ENCODE results near the gene C9orf43. TPM values are rescaled to one million over a fixed set of nuclear protein-coding genes. Genes with fewer than 3 reads are reported as not detected.
"Not testable (repeated sequence)": the region's sequence is repeated elsewhere in the genome, so short reads cannot be mapped to it uniquely, and the experiment has no call there.

C9orf43 gene
- total RNA-seq, 1 donor from 2014 or later = 0.16 TPM

DNA sequence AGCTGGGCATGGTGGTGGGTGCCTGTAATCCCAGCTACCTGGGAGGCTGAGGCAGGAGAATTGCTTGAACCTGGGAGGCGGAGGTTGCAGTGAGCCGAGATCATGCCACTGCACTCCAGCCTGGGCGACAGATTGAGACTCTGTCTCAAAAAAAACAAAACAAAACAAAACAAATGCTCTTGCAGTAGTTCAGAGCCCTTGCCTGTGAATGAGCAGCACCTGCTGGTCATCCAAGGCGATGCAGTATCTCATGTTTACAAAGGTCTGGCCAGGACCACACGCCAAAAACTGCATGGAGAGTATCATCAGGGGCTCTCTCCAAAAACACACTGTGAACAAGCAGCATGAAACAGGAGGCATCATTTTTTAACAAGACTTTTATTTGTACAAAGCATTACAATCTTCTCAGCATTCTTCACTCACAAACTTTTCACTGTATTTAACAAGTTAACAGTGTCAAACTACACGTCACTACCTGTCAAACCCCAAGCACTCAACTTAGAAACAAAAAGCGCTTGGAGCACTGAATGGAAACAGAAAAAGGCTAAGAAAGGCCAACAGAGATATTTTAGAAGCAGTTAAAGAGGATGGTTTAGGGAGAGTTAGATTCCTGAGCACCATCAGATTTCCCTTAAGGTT, 3.6 kb upstream of the C9orf43 start:
- intact Hi-C loops (cut with DNase I); DNase-seq (ENCODE audit: low spot score): not testable (repeated sequence)

DNA sequence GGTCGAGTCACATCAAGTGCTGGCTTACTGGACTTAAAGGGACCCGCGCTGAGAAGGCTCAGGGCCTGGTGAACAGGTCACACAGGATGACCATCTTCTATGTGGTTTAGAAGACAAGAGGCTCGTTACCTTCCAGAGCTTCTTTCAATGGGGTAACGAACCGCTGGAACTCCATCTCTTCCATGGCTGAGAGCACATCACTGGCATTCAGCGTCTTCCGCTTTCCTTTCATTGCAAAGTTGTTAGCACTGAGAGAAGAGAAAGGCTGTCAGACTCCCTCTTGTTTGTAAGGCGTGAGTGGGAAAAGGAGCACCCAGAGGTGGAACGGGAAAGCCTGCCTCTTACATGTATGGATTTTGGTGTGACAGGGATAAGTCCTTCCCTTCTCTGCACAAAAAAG, 1.1 kb upstream of the C9orf43 start:
- DNase-seq (ENCODE audit: low spot score) = no peak
- intact Hi-C loops (cut with DNase I) = no loop called here

DNA sequence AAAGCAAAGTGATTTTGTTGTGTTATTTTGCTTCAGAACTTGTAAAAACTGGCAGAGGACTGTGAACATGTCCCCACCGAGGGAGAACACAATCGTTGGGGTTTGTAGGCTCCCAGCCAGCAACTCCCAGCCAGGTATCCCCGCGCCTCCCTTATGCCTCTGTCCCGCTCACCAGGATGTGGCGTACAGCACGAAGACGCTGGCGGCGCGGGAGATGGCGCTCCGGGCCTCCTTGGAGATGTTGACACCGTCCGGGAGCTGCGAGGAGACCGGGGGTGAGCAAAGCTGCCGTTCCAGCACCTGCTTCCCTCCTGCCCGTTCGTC, 702 bp upstream of the C9orf43 start:
- intact Hi-C loops (cut with DNase I) = loop anchor here (1.0 to 2.0 kb wide), 2 partner anchors 135 to 189 kb away; partner anchors contain the start of genes CDC26, FKBP15, PRPF4 and SLC31A1
- no peak for DNase-seq (ENCODE audit: low spot score)

DNA sequence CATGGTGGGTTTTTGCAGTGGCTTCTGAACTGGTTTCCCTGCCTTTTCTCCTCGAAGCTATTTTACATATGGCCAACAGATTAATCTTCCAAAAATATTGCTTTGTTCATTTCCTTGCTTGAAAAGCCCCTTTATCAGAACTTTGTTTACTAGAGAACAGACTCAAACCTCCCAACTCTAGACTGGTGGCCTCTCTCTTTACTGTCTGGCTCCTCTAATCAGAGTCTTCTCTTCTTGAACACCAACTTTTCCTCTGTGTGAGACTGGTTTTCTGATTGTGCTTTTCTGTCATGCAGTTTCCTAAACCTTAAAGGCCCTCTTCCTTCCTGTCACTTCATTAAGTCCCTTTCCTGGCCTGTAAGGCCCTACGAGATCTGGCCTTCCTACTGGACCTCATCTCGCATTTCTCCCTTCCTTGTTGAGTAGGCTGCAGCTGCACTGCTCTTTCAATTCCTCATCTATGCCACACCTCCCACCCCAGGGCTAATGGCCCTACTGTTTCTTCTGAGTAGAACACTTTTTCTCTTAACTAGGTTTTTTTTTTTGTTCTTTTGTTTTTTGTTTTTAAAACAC, 5.7 kb downstream of the C9orf43 start:
- intact Hi-C loops (cut with DNase I) = no loop called here

DNA sequence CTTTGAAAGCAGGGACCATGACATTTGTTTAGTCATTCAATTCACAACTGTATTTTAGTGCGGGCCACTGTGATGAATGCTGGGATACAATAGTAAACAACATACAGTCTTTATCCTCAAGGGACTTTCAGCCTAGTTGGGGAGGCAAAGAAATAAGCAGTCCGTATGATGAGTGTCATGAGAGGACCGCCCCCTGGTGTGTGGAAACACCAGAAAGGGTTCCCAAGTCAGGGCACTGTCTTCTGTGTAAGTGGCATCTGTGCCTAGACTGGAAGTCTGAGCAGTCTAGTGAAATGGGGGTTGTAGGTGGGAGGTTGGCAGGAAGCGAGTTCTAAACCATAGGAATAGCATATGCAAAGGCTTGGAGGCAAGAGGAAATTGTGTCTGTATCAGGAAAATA, 6.8 kb downstream of the C9orf43 start:
- DNase-seq (ENCODE audit: low spot score) = no peak
- intact Hi-C loops (cut with DNase I) = no loop called here

More for the DNA sequence above, 5.7 kb downstream of the C9orf43 start:
- no peak for DNase-seq (ENCODE audit: low spot score)

DNA sequence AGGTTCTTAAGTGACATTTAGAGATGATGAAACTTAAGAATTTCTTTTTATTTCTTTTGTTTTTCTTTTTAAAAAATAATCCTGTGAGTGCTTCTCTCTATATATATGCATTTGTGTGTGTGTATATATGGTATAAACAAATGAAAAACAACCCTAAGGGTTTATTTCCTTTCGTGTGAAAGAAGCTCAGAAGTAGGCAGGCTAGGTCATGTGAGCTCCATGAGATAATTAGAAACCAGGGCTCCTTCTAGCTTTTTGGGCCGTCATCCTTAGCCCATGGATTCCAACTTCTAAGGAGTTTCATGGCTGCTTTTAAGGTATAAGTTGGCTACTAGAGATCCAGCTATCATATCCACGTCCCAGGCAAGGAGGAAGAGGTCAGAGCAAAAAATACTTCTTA, 11.2 kb downstream of the C9orf43 start:
- intact Hi-C loops (cut with DNase I) = no loop called here
- no peak for DNase-seq (ENCODE audit: low spot score)

DNA sequence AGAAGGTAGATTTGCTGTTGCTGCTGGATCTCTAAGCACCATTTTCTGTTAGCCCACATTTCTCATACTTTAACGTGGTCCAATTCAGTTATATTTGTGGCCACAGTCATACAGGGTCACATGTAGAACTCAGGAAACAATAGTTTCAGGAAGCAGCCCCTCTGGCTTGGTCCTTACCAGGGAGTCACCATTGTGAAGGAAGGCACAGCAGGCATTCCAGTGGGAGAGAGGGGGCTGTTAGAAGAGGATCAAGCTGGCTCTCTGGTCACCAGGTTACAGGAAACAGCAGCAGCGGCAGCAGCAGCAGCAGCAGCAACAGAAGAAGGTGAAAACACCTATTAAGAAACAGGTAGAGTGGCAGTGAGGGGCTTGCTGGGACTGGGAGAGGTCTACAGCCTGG, 14.5 kb downstream of the C9orf43 start:
- intact Hi-C loops (cut with DNase I) = no loop called here
- DNase-seq (ENCODE audit: low spot score) = no peak

DNA sequence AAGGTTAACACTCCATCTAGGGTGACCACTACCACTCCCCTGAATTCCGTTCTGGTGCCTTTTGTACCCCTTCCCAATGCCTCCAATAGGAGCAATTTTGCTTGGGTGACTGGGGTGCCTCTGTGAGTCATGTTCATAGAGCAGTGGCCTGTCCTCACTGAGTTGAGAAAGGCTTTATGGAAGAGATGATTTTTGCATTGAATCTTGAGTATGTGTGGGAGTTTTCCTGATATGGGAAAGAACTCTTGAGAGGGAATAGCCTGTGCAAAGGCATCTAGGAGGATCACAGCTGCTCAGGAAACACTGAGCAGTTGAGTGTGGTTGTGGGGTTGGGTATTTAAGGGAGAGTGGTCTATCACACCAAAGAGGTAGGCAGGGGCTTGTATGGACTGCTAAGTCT, 16.2 kb downstream of the C9orf43 start:
- intact Hi-C loops (cut with DNase I) = no loop called here
- no peak for DNase-seq (ENCODE audit: low spot score)

DNA sequence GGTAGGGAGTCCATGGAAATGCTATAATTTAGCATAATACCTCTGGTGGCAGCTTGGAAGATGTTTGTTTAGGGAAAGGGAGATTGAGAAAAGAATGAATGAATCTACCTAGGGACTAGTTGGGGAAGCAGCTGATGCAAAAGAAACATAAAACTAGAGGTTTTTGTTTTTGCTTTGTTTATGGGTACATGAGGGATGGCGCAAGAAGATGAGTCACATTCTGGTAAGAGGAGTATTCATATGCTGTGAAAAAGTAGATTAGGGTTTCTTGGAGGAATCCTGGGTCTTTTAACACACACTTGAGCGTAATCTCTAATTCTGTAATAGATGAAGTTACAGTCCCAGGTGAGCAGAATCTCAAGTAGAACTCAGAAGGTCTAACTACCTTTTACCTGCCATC, 17.1 kb downstream of the C9orf43 start:
- DNase-seq (ENCODE audit: low spot score) = no peak

DNA sequence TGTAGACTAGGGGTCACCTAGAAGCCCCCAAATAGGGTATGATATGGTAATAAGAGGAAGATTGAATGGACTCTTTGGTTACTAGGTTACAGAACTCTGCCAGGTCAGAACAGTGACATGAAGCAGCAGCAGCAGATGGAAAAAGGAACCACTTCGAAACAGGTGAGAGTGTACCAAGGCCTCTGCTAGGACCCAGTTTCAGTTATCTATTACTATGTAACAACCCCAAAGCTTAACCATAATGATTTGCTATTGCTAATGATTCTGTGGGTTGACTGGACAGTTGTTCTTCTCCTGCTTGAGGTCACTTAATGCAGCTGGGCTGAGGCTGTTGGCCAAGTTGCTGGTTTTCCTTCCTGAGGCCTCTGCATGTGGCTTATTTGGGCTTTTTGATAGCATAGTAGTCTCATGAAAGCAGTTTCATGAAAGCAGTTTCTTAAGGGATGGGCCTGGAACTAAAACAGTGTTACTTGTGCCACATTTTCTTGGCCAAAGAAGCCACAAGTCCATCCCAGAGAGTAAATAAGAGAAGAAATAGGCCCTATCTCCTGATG, 17.6 kb downstream of the C9orf43 start:
- no peak for DNase-seq (ENCODE audit: low spot score)
- intact Hi-C loops (cut with DNase I) = no loop called here

More for the DNA sequence above, 17.1 kb downstream of the C9orf43 start:
- intact Hi-C loops (cut with DNase I) = no loop called here

DNA sequence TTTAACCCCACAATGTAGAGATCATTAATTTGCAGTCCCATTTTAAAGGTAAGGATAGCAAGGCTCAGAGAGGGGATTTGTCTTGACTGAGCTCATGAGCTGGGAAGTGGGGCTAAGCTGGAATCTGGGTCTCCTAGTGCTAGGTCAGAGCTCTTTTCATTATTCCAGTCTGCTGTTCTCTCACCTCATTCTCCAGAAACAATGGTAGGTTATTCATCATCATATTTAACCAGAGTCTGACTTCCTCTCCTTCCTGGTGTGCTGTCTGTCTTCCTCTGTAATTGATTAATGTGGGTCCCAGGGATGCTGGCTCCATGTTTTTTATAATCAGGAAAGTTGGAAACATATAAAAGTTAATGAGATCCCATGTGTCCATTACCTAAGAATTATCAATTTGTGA, 20.6 kb downstream of the C9orf43 start:
- intact Hi-C loops (cut with DNase I) = no loop called here
- DNase-seq (ENCODE audit: low spot score) = no peak

DNA sequence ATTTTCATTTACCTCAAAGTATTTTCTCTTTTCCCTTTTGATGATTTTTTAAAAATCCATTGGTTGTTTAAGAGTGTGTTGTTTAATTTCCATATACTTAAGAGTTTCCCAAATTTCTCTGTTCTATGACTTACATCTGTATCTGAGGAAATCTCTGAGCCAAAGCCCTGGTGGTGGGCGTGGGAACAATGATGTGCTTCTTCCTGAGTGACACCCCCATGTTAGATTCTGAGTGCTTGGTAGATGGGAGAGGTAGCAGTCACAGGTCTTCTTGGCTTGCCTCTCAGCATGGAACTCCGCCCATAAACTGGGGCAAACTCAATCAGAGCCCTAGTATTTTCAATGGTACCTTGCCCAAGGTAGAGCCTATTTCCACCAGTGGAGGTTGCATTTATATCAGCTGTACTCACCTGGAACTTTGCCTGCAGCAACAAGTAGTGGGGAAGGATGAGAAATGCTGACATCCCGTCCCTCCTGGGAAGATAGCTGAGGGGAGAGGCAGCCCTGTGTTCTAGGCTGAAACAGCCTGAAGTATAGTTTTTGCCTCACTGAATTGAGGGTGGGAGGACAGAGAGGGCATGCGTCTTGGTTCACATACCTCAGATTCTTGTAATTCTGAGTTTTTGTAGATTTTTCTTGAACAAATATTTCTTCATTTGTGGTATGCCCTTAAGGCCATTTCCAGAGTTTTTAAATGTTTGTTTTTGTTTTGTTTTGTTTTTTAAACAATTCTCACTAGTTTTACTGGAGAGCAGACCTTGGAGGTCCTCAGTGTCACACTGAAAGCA, 26.4 kb downstream of the C9orf43 start:
- intact Hi-C loops (cut with DNase I) = no loop called here
- DNase-seq (ENCODE audit: low spot score) = no peak

DNA sequence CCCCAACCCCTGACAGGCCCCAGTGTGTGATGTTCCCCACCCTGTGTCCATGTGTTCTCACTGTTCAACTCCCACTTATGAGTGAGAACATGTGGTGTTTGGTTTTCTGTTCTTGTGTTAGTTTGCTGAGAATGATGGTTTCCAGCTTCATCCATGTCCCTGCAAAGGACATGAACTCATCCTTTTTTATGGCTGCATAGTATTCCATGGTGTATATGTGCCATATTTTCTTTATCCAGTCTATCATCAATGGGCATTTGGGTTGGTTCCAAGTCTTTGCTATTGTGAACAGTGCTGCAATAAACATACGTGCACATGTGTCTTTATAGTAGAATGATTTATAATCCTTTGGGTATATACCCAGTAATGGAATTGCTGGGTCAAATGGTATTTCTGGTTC, 27.2 kb downstream of the C9orf43 start:
- intact Hi-C loops (cut with DNase I); DNase-seq (ENCODE audit: low spot score): not testable (repeated sequence)

DNA sequence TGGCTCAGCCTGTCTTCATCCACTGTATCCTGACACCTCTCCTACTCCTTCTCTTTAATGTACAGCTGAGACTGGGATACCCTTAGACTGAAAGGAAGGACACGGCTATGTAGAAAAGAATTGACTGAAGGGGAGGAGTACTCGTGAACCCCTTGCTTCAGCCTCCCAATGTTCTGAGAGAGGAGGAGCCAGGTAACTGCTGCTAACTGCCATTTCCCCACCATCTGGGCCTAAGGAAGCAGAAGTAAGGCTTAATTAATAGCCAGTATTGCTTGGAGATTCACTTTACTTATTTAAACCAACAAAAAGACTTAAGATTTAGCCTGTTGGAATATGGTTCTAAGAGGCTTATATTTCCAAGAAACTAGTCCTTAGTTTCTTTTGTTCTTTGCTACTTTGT, 34.2 kb downstream of the C9orf43 start:
- intact Hi-C loops (cut with DNase I) = no loop called here
- DNase-seq (ENCODE audit: low spot score) = no peak

DNA sequence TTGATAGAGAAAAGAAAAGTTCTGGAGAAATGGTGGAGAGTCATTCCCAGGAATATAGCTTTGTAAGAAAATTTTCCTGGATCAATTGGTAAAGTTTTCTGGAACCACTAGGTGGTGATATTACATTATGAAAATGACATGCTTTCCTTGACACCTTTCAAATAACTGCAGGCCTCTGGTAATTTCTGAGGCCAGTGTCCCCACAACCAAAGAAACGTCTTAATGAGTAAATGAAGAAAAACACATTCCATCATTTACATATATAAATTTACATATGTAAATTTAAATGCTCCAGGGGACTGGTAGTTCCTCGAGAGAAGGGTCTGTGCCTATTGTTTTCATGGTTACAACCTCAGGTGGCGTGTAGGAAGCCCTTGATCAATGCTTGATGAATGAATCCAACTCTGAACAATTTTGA, 35.8 kb downstream of the C9orf43 start:
- DNase-seq (ENCODE audit: low spot score) = no peak
- intact Hi-C loops (cut with DNase I) = loop anchor here (2.0 kb wide), 1 partner anchor 142 kb away; no protein-coding TSS in a partner anchor

DNA sequence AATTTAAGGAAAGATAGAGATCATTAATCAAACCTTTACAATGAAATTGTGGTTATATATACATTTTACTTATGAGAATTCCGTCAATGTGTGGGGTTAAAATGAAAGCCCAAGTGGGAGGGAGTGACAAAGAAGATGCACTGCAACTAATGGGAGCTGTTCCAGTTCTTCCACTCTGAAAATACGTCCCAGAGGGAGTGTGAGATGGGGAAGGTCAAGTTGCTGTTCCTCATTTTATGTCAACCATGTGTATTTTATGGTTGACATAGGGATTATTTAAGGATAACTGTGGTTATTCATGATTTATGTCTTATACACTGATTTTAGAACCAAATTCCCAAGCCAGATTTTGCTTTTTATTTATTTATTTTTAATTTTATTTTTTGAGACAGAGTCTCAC, 38.8 kb downstream of the C9orf43 start:
- intact Hi-C loops (cut with DNase I) = no loop called here
- no peak for DNase-seq (ENCODE audit: low spot score)

DNA sequence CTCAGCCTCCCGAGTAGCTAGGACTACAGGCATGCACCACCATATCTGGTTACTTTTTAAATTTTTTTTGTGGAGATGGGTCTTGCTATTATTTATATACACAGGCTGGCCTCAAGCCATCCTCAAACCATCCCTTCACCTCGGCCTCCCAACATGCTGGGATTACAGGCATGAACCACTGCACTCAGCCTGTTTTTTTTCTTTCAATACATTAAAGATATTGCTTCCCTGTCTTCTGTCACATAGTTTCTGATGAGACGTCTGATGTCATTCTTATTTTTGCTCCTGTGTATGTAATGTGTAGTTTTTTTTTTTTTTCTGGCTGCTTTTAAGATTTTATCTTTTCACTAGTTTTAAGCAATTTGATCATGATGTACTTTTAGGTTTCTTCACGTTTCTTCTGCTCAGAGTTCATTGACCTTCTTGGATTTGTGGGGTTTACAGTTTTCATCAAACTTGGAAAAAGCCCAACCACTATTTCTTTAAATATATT, 41.6 kb downstream of the C9orf43 start:
- no peak for DNase-seq (ENCODE audit: low spot score)
- intact Hi-C loops (cut with DNase I) = no loop called here

DNA sequence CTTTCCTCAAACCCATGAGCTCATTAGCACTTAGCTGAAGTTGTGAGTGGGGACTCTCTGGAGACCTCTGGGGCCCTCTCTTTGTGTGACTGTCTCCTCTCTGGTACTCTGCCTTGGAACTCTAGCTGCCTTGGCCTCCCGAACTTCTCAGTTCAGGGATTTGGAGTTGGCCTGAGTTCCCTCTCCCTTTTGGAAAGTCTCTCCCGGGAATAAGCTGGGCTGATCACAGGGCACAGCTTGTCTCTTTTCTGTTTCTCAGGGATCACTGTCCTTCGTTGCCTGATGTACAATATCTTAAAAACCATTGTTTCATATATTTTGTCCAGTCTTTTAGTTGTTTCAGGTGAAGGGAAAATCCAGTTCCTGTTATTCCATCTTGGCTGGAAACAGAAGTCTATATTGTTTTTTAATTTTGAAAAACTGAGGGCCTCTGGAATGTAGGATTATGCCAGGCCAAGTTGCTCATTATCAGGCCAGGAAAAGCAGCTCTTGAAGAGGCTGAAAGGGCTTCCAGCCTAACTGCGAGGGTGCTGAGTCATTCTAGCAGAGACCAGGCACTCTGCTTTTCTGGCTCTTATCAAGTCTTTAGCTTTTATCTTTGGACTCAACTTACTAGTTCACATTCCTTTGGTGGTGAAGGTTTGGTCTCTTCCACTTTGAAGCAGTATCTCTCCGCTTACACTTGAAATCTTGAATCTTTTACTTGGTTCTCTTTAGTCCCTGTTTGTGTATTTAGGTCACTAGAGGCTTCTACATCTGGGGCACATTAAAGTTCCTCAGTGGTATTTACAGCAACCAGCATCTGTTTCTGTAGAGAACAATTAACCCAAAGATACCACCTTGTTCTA, 44.6 kb downstream of the C9orf43 start:
- no peak for DNase-seq (ENCODE audit: low spot score)
- intact Hi-C loops (cut with DNase I) = loop anchor here (2.0 kb wide), 1 partner anchor 34 kb away; no protein-coding TSS in a partner anchor

DNA sequence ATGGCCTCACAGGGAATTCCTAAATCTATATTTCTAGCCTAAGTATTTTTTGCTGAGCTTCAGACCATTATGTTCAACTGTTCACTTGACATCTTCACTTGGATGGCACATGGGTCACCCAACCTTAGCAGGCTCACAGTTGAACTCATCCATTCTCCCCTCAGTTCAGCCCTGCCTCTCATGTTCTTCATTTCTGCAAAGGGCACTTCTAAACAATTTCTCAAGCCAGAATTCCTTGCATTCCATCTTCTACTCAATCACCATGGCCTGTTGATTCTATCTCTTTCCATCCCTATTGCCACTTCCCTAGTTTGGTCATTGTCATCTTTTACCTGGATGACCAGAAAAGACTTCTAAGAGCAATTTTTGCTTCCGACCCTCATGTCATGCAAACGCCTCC, 45.7 kb downstream of the C9orf43 start:
- no peak for DNase-seq (ENCODE audit: low spot score)
- intact Hi-C loops (cut with DNase I) = no loop called here
